HepG2 (cell line): ENCODE results near the gene CMPK1. TPM values are rescaled to one million over a fixed set of nuclear protein-coding genes. Genes with fewer than 3 reads are reported as not detected.

Experiments
- ATAC-seq: fragments of 200-7000 bp; cut with Tn5 transposase; 3 replicates; pipeline ENCODE4 v1.9.1; 2020; ENCODE audit warnings: mild to moderate bottlenecking, moderate library complexity
- BruUV-seq: library from RNA; stranded (reverse); fragments of 400-500 nt; replicated peaks from 2 replicates; lab custom pipeline; 2021; lab: Mats Ljungman, UMichigan
- CTCF ChIA-PET: fragments of 300-600 bp; formaldehyde crosslinking; extraction: SDS; loops from one replicate; lab custom pipeline; 2021; ENCODE audit warnings: low total read pairs, inconsistent platforms, low intra/inter-chr PET ratio; lab: Yijun Ruan, JAX
- POLR2A ChIA-PET: fragments of 350-600 bp; sonication (Branson Sonifier 250); formaldehyde crosslinking; loops from one replicate; lab custom pipeline; 2020; ENCODE audit warnings: antibody characterized with exemption, inconsistent platforms; lab: Yijun Ruan, JAX
- DNase-seq: peaks from one replicate; pipeline ENCODE4 v3.0.0-alpha.2; 2015; ENCODE audit warnings: low spot score
- FAIRE-seq: peaks from 3 replicates; lab custom pipeline; 2011; peaks lifted over from hg19 to GRCh38; lab: Jason Lieb, UNC
- H2AFZ ChIP-seq: one replicate; pipeline ENCODE4 v1.6.1; 2011; ENCODE audit warnings: low read length, inconsistent platforms
- H3K27ac ChIP-seq: fragments of 300-600 bp; 3 replicates; pipeline ENCODE4 v1.8.0; 2011; ENCODE audit warnings: mixed run types, mild to moderate bottlenecking, mixed read lengths, low read length, inconsistent platforms; ENCODE audit not compliant: insufficient read depth; ENCODE audit errors: extremely low read length
- H3K27me3 ChIP-seq, 2 experiments: fragments of 200-600 bp in 1 of 2; 2 replicates in 1 of 2; 3 replicates in 1 of 2; pipeline versions ENCODE4 v1.6.0 to v1.8.0; 2011; ENCODE audit warnings: low read length in 2 of 2, mild to moderate bottlenecking in 2 of 2, moderate library complexity in 2 of 2, inconsistent platforms in 1 of 2; ENCODE audit not compliant: insufficient read depth in 2 of 2, control insufficient read depth in 1 of 2
- H3K36me3 ChIP-seq, 2 experiments: fragments of 200-600 bp in 1 of 2; replicated peaks in 1 of 2; 2 replicates in 1 of 2; 3 replicates in 1 of 2; pipeline versions ENCODE4 v1.5.1 to v1.8.0; 2011; ENCODE audit warnings: low read length in 2 of 2, inconsistent platforms in 1 of 2; ENCODE audit not compliant: insufficient read depth in 2 of 2, control insufficient read depth in 1 of 2
- H3K4me1 ChIP-seq: 2 replicates; pipeline ENCODE4 v1.5.1; 2012; ENCODE audit warnings: low read length, inconsistent platforms; ENCODE audit not compliant: insufficient read depth
- H3K4me2 ChIP-seq: 2 replicates; pipeline ENCODE4 v1.6.0; 2011; ENCODE audit warnings: low read depth, low read length, inconsistent platforms
- H3K4me3 ChIP-seq, 3 experiments: fragments of 200-600 bp in 1 of 3; sonication (generic), shearing (Covaris generic) in 1 of 3; replicated peaks in 1 of 3; 2 replicates each; pipeline ENCODE4 v1.5.1; 2011 to 2016; ENCODE audit warnings: low read length in 3 of 3, inconsistent platforms in 2 of 3, low read depth in 2 of 3, mild to moderate bottlenecking in 2 of 3, control low read depth in 1 of 3, mixed read lengths in 1 of 3; ENCODE audit not compliant: insufficient read depth in 1 of 3
- H3K79me2 ChIP-seq: one replicate; pipeline ENCODE4 v1.6.1; 2011; ENCODE audit warnings: low read length, inconsistent platforms; ENCODE audit not compliant: insufficient read depth
- H3K9ac ChIP-seq: 2 replicates; pipeline ENCODE4 v1.6.0; 2011; ENCODE audit warnings: mild to moderate bottlenecking, low read depth, low read length, inconsistent platforms; ENCODE audit not compliant: insufficient read depth
- H3K9me3 ChIP-seq: 2 replicates; pipeline ENCODE4 v1.5.1; 2012; ENCODE audit warnings: mild to moderate bottlenecking, low read length
- H4K20me1 ChIP-seq: 2 replicates; pipeline ENCODE4 v1.6.0; 2011; ENCODE audit warnings: inconsistent platforms, mild to moderate bottlenecking, low read length, moderate library complexity; ENCODE audit not compliant: insufficient read depth
- HNF4G ChIP-seq, 2 experiments: sonication (generic) in 1 of 2; formaldehyde crosslinking in 1 of 2; IDR thresholded peaks; 2 replicates each; pipeline versions ENCODE4 v1.4.0 to v1.6.1; 2011 to 2020; ENCODE audit warnings: borderline replicate concordance in 2 of 2, low read depth in 2 of 2, mild to moderate bottlenecking in 2 of 2, low read length in 1 of 2, missing genetic modification reagents in 1 of 2, moderate library complexity in 1 of 2
- RAD21 ChIP-seq: fragments of 450-650 bp; formaldehyde crosslinking; IDR thresholded peaks from 2 replicates; pipeline ENCODE4 v1.5.0; 2020; ENCODE audit warnings: mild to moderate bottlenecking
- TOE1 ChIP-seq: sonication (generic); formaldehyde crosslinking; IDR thresholded peaks from 2 replicates; pipeline ENCODE4 v1.4.0; 2020; ENCODE audit warnings: mild to moderate bottlenecking, missing genetic modification reagents
- ZNF747 ChIP-seq: sonication (generic); formaldehyde crosslinking; IDR thresholded peaks from 2 replicates; pipeline ENCODE4 v1.8.1; 2023; ENCODE audit warnings: missing genetic modification reagents, mild to moderate bottlenecking, borderline replicate concordance
- WGBS: methylation state at CpG from one replicate; pipeline ENCODE4 v1.1.6; 2017; ENCODE audit warnings: low lambda C conversion rate; 5-methylcytosine and 5-hydroxymethylcytosine counted together
- in situ Hi-C: cut with HindIII; loops from 2 replicates; pipeline ENCODE4 v1.10.0; 2017; ENCODE audit warnings: low pct_unique_long_range_greater_than_20kb; ENCODE audit not compliant: extremely low pct_ligation_motif_present
- intact Hi-C: fragments of 100-400 bp; cut with micrococcal nuclease; formaldehyde crosslinking; loops from one replicate; pipeline ENCODE4 v1.10.0; 2022; ENCODE audit not compliant: unreplicated experiment
- polyA plus RNA-seq, 8 experiments: library from polyadenylated mRNA; depleted of rRNA in 3 of 8; stranded (reverse) in 7 of 8; unstranded in 1 of 8; fragments of >200 nt; fragmentation: Illumina TruSeq in 4 of 8; extraction: Trizol in 4 of 8; gene quantifications; 2 replicates each; pipeline versions ENCODE4 v1.2.1 to v1.2.3, GENCODE V29; 2011 to 2016; ENCODE audit warnings: low read depth in 4 of 8, missing spikeins in 1 of 8, mixed read lengths in 1 of 8; ENCODE audit not compliant: insufficient read depth in 1 of 8
- total RNA-seq, 5 experiments: library from RNA; depleted of rRNA; stranded (reverse); fragments of >200 nt; fragmentation: Illumina TruSeq; extraction: Trizol; gene quantifications; 2 replicates each; pipeline ENCODE4 v1.2.3, GENCODE V29; 2016; ENCODE audit warnings: low read depth in 1 of 5
- TF ChIP-seq, protein P1 (sequence below): sonication (generic); formaldehyde crosslinking; IDR thresholded peaks from 2 replicates; pipeline ENCODE4 v1.9.0; 2021; ENCODE audit warnings: missing genetic modification reagents, borderline replicate concordance

Gene CMPK1
- total and polyA plus RNA-seq, 2 of the 13 experiments (the other 11 are each of a cell fraction or from before 2014, with no cell fraction given): 38.3 to 92.0 TPM

DNA sequence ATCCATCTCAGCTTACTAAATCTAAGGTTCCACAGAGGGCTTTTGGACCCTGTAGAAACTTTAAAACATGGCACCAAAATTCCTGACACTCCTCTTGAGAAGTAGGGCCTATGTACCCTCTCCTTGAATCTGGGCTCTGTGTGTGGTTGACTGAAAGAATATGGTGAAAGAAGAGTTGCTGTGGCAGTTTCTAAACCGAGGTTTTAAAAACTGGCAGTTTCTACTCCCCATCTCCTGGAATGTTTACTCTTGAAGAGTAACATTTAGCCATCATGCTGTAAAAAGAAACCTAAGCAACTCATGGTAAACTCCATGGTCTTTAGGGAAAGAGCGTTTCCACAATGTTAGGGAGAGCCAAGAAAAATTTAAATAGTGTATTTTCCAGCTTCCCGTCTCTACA is 4.6 kb upstream of the CMPK1 start:
- 82% methylated on average over 3 of the region's 3 CpGs for WGBS
- peaks cover 18% of the 10 kb centered on the region for H3K4me1 ChIP-seq
- peaks cover 4% of the 10 kb centered on the region for H3K79me2 ChIP-seq
- H3K9me3 ChIP-seq: no peaks in the 10 kb centered on the region
- TF ChIP-seq, protein P1, sequence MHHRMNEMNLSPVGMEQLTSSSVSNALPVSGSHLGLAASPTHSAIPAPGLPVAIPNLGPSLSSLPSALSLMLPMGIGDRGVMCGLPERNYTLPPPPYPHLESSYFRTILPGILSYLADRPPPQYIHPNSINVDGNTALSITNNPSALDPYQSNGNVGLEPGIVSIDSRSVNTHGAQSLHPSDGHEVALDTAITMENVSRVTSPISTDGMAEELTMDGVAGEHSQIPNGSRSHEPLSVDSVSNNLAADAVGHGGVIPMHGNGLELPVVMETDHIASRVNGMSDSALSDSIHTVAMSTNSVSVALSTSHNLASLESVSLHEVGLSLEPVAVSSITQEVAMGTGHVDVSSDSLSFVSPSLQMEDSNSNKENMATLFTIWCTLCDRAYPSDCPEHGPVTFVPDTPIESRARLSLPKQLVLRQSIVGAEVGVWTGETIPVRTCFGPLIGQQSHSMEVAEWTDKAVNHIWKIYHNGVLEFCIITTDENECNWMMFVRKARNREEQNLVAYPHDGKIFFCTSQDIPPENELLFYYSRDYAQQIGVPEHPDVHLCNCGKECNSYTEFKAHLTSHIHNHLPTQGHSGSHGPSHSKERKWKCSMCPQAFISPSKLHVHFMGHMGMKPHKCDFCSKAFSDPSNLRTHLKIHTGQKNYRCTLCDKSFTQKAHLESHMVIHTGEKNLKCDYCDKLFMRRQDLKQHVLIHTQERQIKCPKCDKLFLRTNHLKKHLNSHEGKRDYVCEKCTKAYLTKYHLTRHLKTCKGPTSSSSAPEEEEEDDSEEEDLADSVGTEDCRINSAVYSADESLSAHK: peak; percentile 97; the same call in 1 of the 2 replicates
- TF ChIP-seq RAD21 (no peak), TOE1 (CRISPR knock-in tag) (no peak), ZNF747 (CRISPR knock-in tag) (no peak)
- H3K27me3 ChIP-seq: no peaks in the 10 kb centered on the region; a peak in 1 of 5 replicates
- no peak for ATAC-seq
- FAIRE-seq: no peak
- in situ Hi-C loops (no loop called here), intact Hi-C loops (no loop called here)
- no peak overlapping the region for H3K27ac ChIP-seq
- CTCF ChIA-PET: no interaction called here
- H3K4me2 ChIP-seq: no peak overlapping the region
- POLR2A ChIA-PET: interaction anchor here (1.6 kb wide), 1 partner anchor 15 kb away, joined by 5 read pairs; the partner anchor contains the start of gene STIL
- H3K4me3 ChIP-seq: no peak overlapping the region
- no peaks in the 10 kb centered on the region for H3K36me3 ChIP-seq
- no peak for DNase-seq
- BruUV-seq: no TSS peak
- no peaks in the 10 kb centered on the region for H4K20me1 ChIP-seq
- H2AFZ ChIP-seq: no peak overlapping the region
- H3K9ac ChIP-seq: no peak overlapping the region

DNA sequence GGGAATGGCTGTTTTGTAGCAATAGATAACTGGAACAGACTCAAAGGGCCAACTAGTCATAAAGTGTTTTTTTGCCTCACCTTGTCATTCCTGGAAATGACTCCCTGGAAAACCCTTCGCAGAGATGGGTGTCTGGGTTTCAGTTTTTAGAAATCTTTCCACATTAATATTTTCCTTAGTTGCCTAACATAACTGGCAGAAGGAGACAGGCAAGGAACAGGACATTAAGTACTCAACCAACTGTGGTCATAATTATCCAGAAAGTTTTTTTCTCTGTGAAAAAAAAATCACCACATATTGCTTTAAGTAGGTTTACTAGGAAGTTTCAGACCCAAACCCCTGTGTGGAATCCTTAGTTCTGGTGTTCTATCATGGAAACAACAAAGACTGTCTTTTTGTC is 3.4 kb upstream of the CMPK1 start:
- POLR2A ChIA-PET: no interaction called here

More for the DNA sequence above, 3.4 kb upstream of the CMPK1 start:
- no peak overlapping the region for H3K4me2 ChIP-seq
- no peaks in the 10 kb centered on the region; a peak in 1 of 5 replicates for H3K27me3 ChIP-seq
- no peak overlapping the region for H2AFZ ChIP-seq
- BruUV-seq: no TSS peak
- no peak for TF ChIP-seq HNF4G (IDR thresholded peaks at IDR 0.05; ENCODE audit: borderline replicate concordance, low read depth, low read length)
- TF ChIP-seq HNF4G (CRISPR knock-in tag; IDR thresholded peaks at IDR 0.05; ENCODE audit: borderline replicate concordance, low read depth): no peak
- no peak for ATAC-seq
- in situ Hi-C loops: no loop called here
- CTCF ChIA-PET: no interaction called here
- no peak overlapping the region for H3K27ac ChIP-seq
- peaks cover 10% of the 10 kb centered on the region for H3K79me2 ChIP-seq
- peaks cover 22% of the 10 kb centered on the region for H3K4me1 ChIP-seq
- FAIRE-seq: no peak
- no peak overlapping the region for H3K9ac ChIP-seq
- H3K36me3 ChIP-seq: no peaks in the 10 kb centered on the region
- WGBS: 100% methylated on average over 1 of the region's 1 CpG
- intact Hi-C loops: no loop called here
- H4K20me1 ChIP-seq: no peaks in the 10 kb centered on the region
- H3K4me3 ChIP-seq: no peak overlapping the region
- no peaks in the 10 kb centered on the region for H3K9me3 ChIP-seq
- no peak for DNase-seq
